GM12878 (cell line): Measurements from ENCODE around the gene STX1A. TPM values are rescaled to one million over a fixed set of nuclear protein-coding genes. Genes with fewer than 3 reads are reported as not detected.

Experiments used
- ATAC-seq: fragments of 200-7000 bp; cut with Tn5 transposase; 3 replicates; pipeline ENCODE4 v1.9.1; 2020; ENCODE audit warnings: mild to moderate bottlenecking, moderate library complexity
- BruUV-seq: library from RNA; stranded (reverse); fragments of 400-500 nt; replicated peaks from 2 replicates; lab custom pipeline; 2021; lab: Mats Ljungman, UMichigan
- CTCF ChIA-PET: fragments of 300-600 bp; sonication (Branson Sonifier 250); formaldehyde crosslinking; extraction: SDS; loops from one replicate; lab custom pipeline; 2021; ENCODE audit warnings: inconsistent platforms; lab: Yijun Ruan, JAX
- POLR2A ChIA-PET: fragments of 350-600 bp; formaldehyde crosslinking; extraction: SDS; loops from one replicate; lab custom pipeline; 2021; ENCODE audit warnings: inconsistent platforms; lab: Charles Lee
- RAD21 ChIA-PET: fragments of 300-600 bp; sonication (Branson Sonifier 250); formaldehyde crosslinking; loops from one replicate; lab custom pipeline; 2023; ENCODE audit warnings: antibody characterized with exemption; ENCODE audit not compliant: unreplicated experiment; lab: Charles Lee
- SMC1A ChIA-PET: fragments of 300-600 bp; sonication (Branson Sonifier 250); formaldehyde crosslinking; loops from one replicate; lab custom pipeline; 2023; ENCODE audit not compliant: unreplicated experiment, uncharacterized antibody; lab: Charles Lee
- DNase-seq: peaks from one replicate; pipeline ENCODE4 v3.0.0-alpha.2; 2011; ENCODE audit warnings: low read depth, low spot score
- FAIRE-seq: peaks from 3 replicates; lab custom pipeline; 2011; peaks lifted over from hg19 to GRCh38; lab: Jason Lieb, UNC
- H2AFZ ChIP-seq: 2 replicates; pipeline ENCODE4 v1.6.0; 2011; ENCODE audit warnings: low read depth, low read length, control low read depth; ENCODE audit not compliant: control insufficient read depth
- H3K27ac ChIP-seq: 2 replicates; pipeline ENCODE4 v1.5.1; 2011; ENCODE audit warnings: control low read depth; ENCODE audit not compliant: control insufficient read depth, insufficient read depth
- H3K27me3 ChIP-seq, 2 experiments: replicated peaks in 1 of 2; 2 replicates each; pipeline versions ENCODE4 v1.6.0 to v1.6.1; 2011; ENCODE audit warnings: low read length in 1 of 2; ENCODE audit not compliant: control insufficient read depth in 2 of 2, insufficient read depth in 2 of 2
- H3K36me3 ChIP-seq, 2 experiments: 2 replicates each; pipeline ENCODE4 v1.5.1; 2011; ENCODE audit warnings: low read length in 1 of 2; ENCODE audit not compliant: control insufficient read depth in 2 of 2, insufficient read depth in 2 of 2
- H3K4me1 ChIP-seq: 2 replicates; pipeline ENCODE4 v1.6.1; 2011; ENCODE audit warnings: mild to moderate bottlenecking, low read length, moderate library complexity, mixed read lengths; ENCODE audit not compliant: control insufficient read depth, insufficient read depth
- H3K4me2 ChIP-seq: 2 replicates; pipeline ENCODE4 v1.6.0; 2011; ENCODE audit warnings: control low read depth; ENCODE audit not compliant: control insufficient read depth, insufficient read depth
- H3K4me3 ChIP-seq: fragments of 200-600 bp; sonication (generic); 2 replicates; pipeline ENCODE4 v1.5.1; 2016
- H3K79me2 ChIP-seq: 2 replicates; pipeline ENCODE4 v1.6.0; 2011; ENCODE audit warnings: low read length; ENCODE audit not compliant: control insufficient read depth, insufficient read depth
- H3K9ac ChIP-seq: 2 replicates; pipeline ENCODE4 v1.8.0; 2011; ENCODE audit warnings: low read length, control low read depth, mixed read lengths; ENCODE audit not compliant: control insufficient read depth, insufficient read depth
- H3K9me3 ChIP-seq: replicated peaks from 3 replicates; pipeline ENCODE4 v1.5.1; 2011; ENCODE audit warnings: mild to moderate bottlenecking, low read length; ENCODE audit not compliant: control insufficient read depth, insufficient read depth
- H4K20me1 ChIP-seq: 2 replicates; pipeline ENCODE4 v1.6.0; 2011; ENCODE audit not compliant: control insufficient read depth, insufficient read depth
- HCFC1 ChIP-seq: fragments of 150-350 bp; IDR thresholded peaks from 2 replicates; pipeline ENCODE4 v1.6.1; 2014; ENCODE audit warnings: low read length
- HDAC2 ChIP-seq: fragments of 200-600 bp; sonication (generic); IDR thresholded peaks from 2 replicates; pipeline ENCODE4 v1.6.1; 2017
- HDAC6 ChIP-seq: fragments of 200-600 bp; sonication (generic); IDR thresholded peaks from one replicate; pipeline ENCODE4 v1.8.0; 2017; ENCODE audit warnings: antibody characterized with exemption; ENCODE audit not compliant: unreplicated experiment
- HSF1 ChIP-seq: fragments of 150-350 bp; IDR thresholded peaks from 2 replicates; pipeline ENCODE4 v1.6.1; 2014; ENCODE audit warnings: mild to moderate bottlenecking, low read depth, low read length
- IKZF2 ChIP-seq, 2 experiments: fragments of 450-650 bp; IDR thresholded peaks; 2 replicates each; pipeline ENCODE4 v1.6.1; 2017; ENCODE audit warnings: mild to moderate bottlenecking in 2 of 2, moderate library complexity in 2 of 2
- MYB ChIP-seq: fragments of 150-350 bp; IDR thresholded peaks from 2 replicates; pipeline ENCODE4 v1.6.1; 2014; ENCODE audit warnings: mild to moderate bottlenecking, low read depth, low read length, borderline replicate concordance
- NFYA ChIP-seq: IDR thresholded peaks from 2 replicates; pipeline ENCODE4 v1.6.1; 2011; ENCODE audit warnings: low read depth, mild to moderate bottlenecking, low read length, improper control_type of control experiment, borderline replicate concordance
- NR2C1 ChIP-seq: fragments of 450-650 bp; IDR thresholded peaks from 2 replicates; pipeline ENCODE4 v1.6.1; 2017; ENCODE audit warnings: antibody characterized with exemption, mild to moderate bottlenecking, moderate library complexity
- NR2C2 ChIP-seq: IDR thresholded peaks from 2 replicates; pipeline ENCODE4 v1.6.1; 2011; ENCODE audit warnings: borderline replicate concordance, low read depth; ENCODE audit not compliant: control insufficient read depth, insufficient read length
- NRF1 ChIP-seq: conservative IDR thresholded peaks from 2 replicates; pipeline ENCODE4 v1.6.1; 2011; ENCODE audit warnings: mild to moderate bottlenecking, low read depth, low read length, improper control_type of control experiment
- PBX3 ChIP-seq: IDR thresholded peaks from 2 replicates; pipeline ENCODE4 v1.6.1; 2011; ENCODE audit warnings: mild to moderate bottlenecking, low read depth, low read length, moderate library complexity; ENCODE audit not compliant: insufficient replicate concordance
- RCOR1 ChIP-seq: conservative IDR thresholded peaks from 2 replicates; pipeline ENCODE4 v1.6.1; 2012; ENCODE audit warnings: low read depth, low read length, improper control_type of control experiment
- SIX5 ChIP-seq: IDR thresholded peaks from 2 replicates; pipeline ENCODE4 v1.6.1; 2011; ENCODE audit warnings: mild to moderate bottlenecking, low read depth, low read length, moderate library complexity; ENCODE audit not compliant: severe bottlenecking
- SUZ12 ChIP-seq: fragments of 200-600 bp; sonication (generic); IDR thresholded peaks from one replicate; pipeline ENCODE4 v1.6.1; 2018; ENCODE audit warnings: antibody characterized with exemption, mild to moderate bottlenecking; ENCODE audit not compliant: unreplicated experiment
- TARDBP ChIP-seq: IDR thresholded peaks from 2 replicates; pipeline ENCODE4 v1.6.1; 2016; ENCODE audit warnings: borderline replicate concordance
- USF2 ChIP-seq: IDR thresholded peaks from 2 replicates; pipeline ENCODE4 v1.6.1; 2011; ENCODE audit warnings: low read depth, low read length, improper control_type of control experiment, borderline replicate concordance
- YBX1 ChIP-seq: fragments of 450-650 bp; IDR thresholded peaks from 2 replicates; pipeline ENCODE4 v1.6.1; 2016; ENCODE audit warnings: antibody characterized with exemption
- WGBS: methylation state at CpG from one replicate; pipeline ENCODE4 v1.1.6; 2016; ENCODE audit warnings: low lambda C conversion rate; ENCODE audit not compliant: insufficient replicate concordance, insufficient coverage; ENCODE audit errors: missing lambda C conversion rate; 5-methylcytosine and 5-hydroxymethylcytosine counted together
- in situ Hi-C: fragments of 300-500 bp; cut with MboI; formaldehyde crosslinking; loops from 9 replicates; pipeline ENCODE4 v1.14.3; 2018; ENCODE audit warnings: mixed read lengths
- intact Hi-C: fragments of 100-400 bp; cut with micrococcal nuclease; formaldehyde crosslinking; loops from one replicate; pipeline ENCODE4 v1.14.2; 2022; ENCODE audit not compliant: unreplicated experiment
- polyA plus RNA-seq, 11 experiments: library from polyadenylated mRNA; depleted of rRNA in 4 of 11; unstranded in 6 of 11; stranded (reverse) in 5 of 11; fragments of >200 nt; fragmentation: Nextera tagmentation in 4 of 11; fragmentation: Illumina TruSeq in 1 of 11; extraction: Ambion mirVana in 4 of 11; extraction: Trizol in 1 of 11; gene quantifications; 1 replicate in 1 of 11; 2 replicates in 10 of 11; pipeline versions ENCODE4 v1.2.1 to v1.2.3, GENCODE V29; 2011 to 2016; ENCODE audit warnings: inconsistent platforms in 2 of 11, missing spikeins in 2 of 11, low read depth in 1 of 11
- total RNA-seq, 4 experiments: library from RNA; depleted of rRNA in 3 of 4; stranded (reverse); fragments of >200 nt in 3 of 4; fragmentation: Illumina TruSeq in 1 of 4; extraction: Trizol in 1 of 4; gene quantifications; 2 replicates each; pipeline versions ENCODE4 v1.2.1 to v1.2.3, GENCODE V29; 2013 to 2021
- TF ChIP-seq, protein P1 (sequence below): fragments of 450-650 bp; IDR thresholded peaks from 2 replicates; pipeline ENCODE4 v1.6.1; 2017; ENCODE audit warnings: antibody characterized with exemption, mild to moderate bottlenecking, moderate library complexity

STX1A gene
- total and polyA plus RNA-seq, 10 of the 15 experiments (the other 5 are each of a cell fraction or from before 2014, with no cell fraction given): 0.15 to 5.3 (median 2.5) TPM

GRCh38 chr7:73717025-73717807, 2.3 kb downstream of the STX1A start:
- FAIRE-seq (no peak), DNase-seq (no peak), ATAC-seq (peak; percentile 6; the same call in 2 of the 3 replicates)
- intact Hi-C loops: no loop called here
- POLR2A ChIA-PET: no interaction called here
- Histone ChIP-seq H3K36me3 (no peaks in the 10 kb centered on the region), H2AFZ (no peak overlapping the region), H3K4me1 (peaks cover 12% of the 10 kb centered on the region), H4K20me1 (0 out of 2 replicates have a peak, but pooled peaks cover 4% of the 10 kb centered on the region), H3K9me3 (no peaks in the 10 kb centered on the region), H3K4me2 (peak overlapping the region; percentile 23; the same call in 1 of the 2 replicates), H3K4me3 (no peak overlapping the region), H3K79me2 (no peaks in the 10 kb centered on the region), H3K27me3 (no peaks in the 10 kb centered on the region), H3K9ac (no peak overlapping the region; the same call in 1 of the 2 replicates), H3K27ac (no peak overlapping the region)
- TF ChIP-seq HCFC1 (no peak), MYB (no peak), YBX1 (no peak), NRF1 (no peak), TARDBP (no peak), USF2 (no peak), PBX3 (no peak), IKZF2 (IDR thresholded peaks at IDR 0.05) (no peak), NR2C1 (no peak), HDAC2 (no peak), HDAC6 (no peak), NFYA (no peak), SUZ12 (no peak), SIX5 (no peak), HSF1 (no peak), NR2C2 (no peak), RCOR1 (no peak)
- TF ChIP-seq, protein P1, sequence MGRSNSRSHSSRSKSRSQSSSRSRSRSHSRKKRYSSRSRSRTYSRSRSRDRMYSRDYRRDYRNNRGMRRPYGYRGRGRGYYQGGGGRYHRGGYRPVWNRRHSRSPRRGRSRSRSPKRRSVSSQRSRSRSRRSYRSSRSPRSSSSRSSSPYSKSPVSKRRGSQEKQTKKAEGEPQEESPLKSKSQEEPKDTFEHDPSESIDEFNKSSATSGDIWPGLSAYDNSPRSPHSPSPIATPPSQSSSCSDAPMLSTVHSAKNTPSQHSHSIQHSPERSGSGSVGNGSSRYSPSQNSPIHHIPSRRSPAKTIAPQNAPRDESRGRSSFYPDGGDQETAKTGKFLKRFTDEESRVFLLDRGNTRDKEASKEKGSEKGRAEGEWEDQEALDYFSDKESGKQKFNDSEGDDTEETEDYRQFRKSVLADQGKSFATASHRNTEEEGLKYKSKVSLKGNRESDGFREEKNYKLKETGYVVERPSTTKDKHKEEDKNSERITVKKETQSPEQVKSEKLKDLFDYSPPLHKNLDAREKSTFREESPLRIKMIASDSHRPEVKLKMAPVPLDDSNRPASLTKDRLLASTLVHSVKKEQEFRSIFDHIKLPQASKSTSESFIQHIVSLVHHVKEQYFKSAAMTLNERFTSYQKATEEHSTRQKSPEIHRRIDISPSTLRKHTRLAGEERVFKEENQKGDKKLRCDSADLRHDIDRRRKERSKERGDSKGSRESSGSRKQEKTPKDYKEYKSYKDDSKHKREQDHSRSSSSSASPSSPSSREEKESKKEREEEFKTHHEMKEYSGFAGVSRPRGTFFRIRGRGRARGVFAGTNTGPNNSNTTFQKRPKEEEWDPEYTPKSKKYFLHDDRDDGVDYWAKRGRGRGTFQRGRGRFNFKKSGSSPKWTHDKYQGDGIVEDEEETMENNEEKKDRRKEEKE: no peak
- SMC1A ChIA-PET: no interaction called here
- CTCF ChIA-PET: interaction anchor here (0.9 kb wide), 1 partner anchor 17 kb away, joined by 3 read pairs; no protein-coding TSS in a partner anchor
- 92% methylated on average over 9 of the region's 13 CpGs for WGBS
- RAD21 ChIA-PET: interaction anchor here (1.4 to 1.7 kb wide), 2 partner anchors 22 to 110 kb away, joined by 4 read pairs; partner anchors contain the start of gene ABHD11
- no TSS peak for BruUV-seq
- in situ Hi-C loops: no loop called here
